PC-9 (cell line): ENCODE data around the gene CFAP92. TPM values are rescaled to one million over a fixed set of nuclear protein-coding genes. Genes with fewer than 3 reads are reported as not detected.

Source experiments
- BruUV-seq: library from RNA; stranded (reverse); fragments of 400-500 nt; replicated peaks from 2 replicates; lab custom pipeline; 2021; lab: Mats Ljungman, UMichigan
- CTCF ChIA-PET: fragments of 300-600 bp; sonication (Branson Sonifier 250); formaldehyde crosslinking; loops from one replicate; lab custom pipeline; 2022; ENCODE audit warnings: antibody characterized with exemption; lab: Charles Lee
- POLR2A ChIA-PET: fragments of 300-600 bp; sonication (Branson Sonifier 250); formaldehyde crosslinking; loops from one replicate; lab custom pipeline; 2022; ENCODE audit warnings: antibody characterized with exemption; ENCODE audit not compliant: unreplicated experiment; lab: Charles Lee
- DNase-seq, 2 experiments: peaks; one replicate each; pipeline versions ENCODE4 v3.0.0 to v3.0.0-alpha.2; 2015 to 2022; ENCODE audit warnings: mixed read lengths in 1 of 2
- H2AFZ ChIP-seq: fragments of 200-600 bp; sonication (generic); 2 replicates; pipeline ENCODE4 v1.8.1; 2017; ENCODE audit warnings: antibody characterized with exemption
- H3F3A ChIP-seq: fragments of 200-600 bp; sonication (generic); 2 replicates; pipeline ENCODE4 v1.8.1; 2017; ENCODE audit warnings: antibody characterized with exemption, mild to moderate bottlenecking, low read depth; ENCODE audit not compliant: insufficient read depth
- H3K27ac ChIP-seq: fragments of 200-600 bp; sonication (generic); 2 replicates; pipeline ENCODE4 v1.6.1; 2016; ENCODE audit warnings: mixed run types
- H3K27me3 ChIP-seq: fragments of 200-600 bp; sonication (generic); 2 replicates; pipeline ENCODE4 v1.6.1; 2016; ENCODE audit warnings: low read depth, mixed run types; ENCODE audit not compliant: insufficient read depth
- H3K36me3 ChIP-seq: fragments of 200-600 bp; sonication (generic); 2 replicates; pipeline ENCODE4 v1.6.1; 2016; ENCODE audit warnings: low read depth, mixed run types
- H3K4me1 ChIP-seq: fragments of 200-600 bp; sonication (generic); replicated peaks from 2 replicates; pipeline ENCODE4 v1.6.1; 2016; ENCODE audit warnings: mixed run types; ENCODE audit not compliant: insufficient read depth
- H3K4me2 ChIP-seq: fragments of 200-600 bp; sonication (generic); 2 replicates; pipeline ENCODE4 v1.6.1; 2017; ENCODE audit warnings: mixed run types
- H3K4me3 ChIP-seq: fragments of 200-600 bp; sonication (generic); 2 replicates; pipeline ENCODE4 v1.6.1; 2016; ENCODE audit warnings: mixed run types
- H3K79me2 ChIP-seq: fragments of 200-600 bp; sonication (generic); 2 replicates; pipeline ENCODE4 v1.6.1; 2017; ENCODE audit warnings: low read depth, mixed run types
- H3K9me2 ChIP-seq: fragments of 200-600 bp; sonication (generic); 2 replicates; pipeline ENCODE4 v1.8.1; 2017; ENCODE audit warnings: mild to moderate bottlenecking; ENCODE audit not compliant: insufficient read depth
- H3K9me3 ChIP-seq: fragments of 200-600 bp; sonication (generic); 2 replicates; pipeline ENCODE4 v1.8.1; 2016; ENCODE audit warnings: low read depth; ENCODE audit not compliant: insufficient read depth
- H4K20me1 ChIP-seq: fragments of 200-600 bp; sonication (generic); 2 replicates; pipeline ENCODE4 v1.8.1; 2017; ENCODE audit not compliant: insufficient read depth
- EZH2 ChIP-seq: fragments of 200-600 bp; sonication (generic); IDR thresholded peaks from 2 replicates; pipeline ENCODE4 v1.8.0; 2017; ENCODE audit warnings: antibody characterized with exemption, low read depth
- intact Hi-C: fragments of 100-400 bp; cut with micrococcal nuclease; formaldehyde crosslinking; loops from one replicate; pipeline ENCODE4 v1.10.0; 2022; ENCODE audit not compliant: unreplicated experiment
- total RNA-seq: library from RNA; stranded (reverse); gene quantifications from 2 replicates; pipeline ENCODE4 v1.2.3, GENCODE V29; 2021
- TF ChIP-seq, protein P1 (sequence below): fragments of 200-600 bp; sonication (generic); conservative IDR thresholded peaks from 2 replicates; pipeline ENCODE4 v1.6.1; 2017; ENCODE audit warnings: mixed run types, antibody characterized with exemption, mild to moderate bottlenecking, moderate library complexity

CFAP92 gene
- total RNA-seq, 1 experiment from 2014 or later: 4.3 TPM

DNA sequence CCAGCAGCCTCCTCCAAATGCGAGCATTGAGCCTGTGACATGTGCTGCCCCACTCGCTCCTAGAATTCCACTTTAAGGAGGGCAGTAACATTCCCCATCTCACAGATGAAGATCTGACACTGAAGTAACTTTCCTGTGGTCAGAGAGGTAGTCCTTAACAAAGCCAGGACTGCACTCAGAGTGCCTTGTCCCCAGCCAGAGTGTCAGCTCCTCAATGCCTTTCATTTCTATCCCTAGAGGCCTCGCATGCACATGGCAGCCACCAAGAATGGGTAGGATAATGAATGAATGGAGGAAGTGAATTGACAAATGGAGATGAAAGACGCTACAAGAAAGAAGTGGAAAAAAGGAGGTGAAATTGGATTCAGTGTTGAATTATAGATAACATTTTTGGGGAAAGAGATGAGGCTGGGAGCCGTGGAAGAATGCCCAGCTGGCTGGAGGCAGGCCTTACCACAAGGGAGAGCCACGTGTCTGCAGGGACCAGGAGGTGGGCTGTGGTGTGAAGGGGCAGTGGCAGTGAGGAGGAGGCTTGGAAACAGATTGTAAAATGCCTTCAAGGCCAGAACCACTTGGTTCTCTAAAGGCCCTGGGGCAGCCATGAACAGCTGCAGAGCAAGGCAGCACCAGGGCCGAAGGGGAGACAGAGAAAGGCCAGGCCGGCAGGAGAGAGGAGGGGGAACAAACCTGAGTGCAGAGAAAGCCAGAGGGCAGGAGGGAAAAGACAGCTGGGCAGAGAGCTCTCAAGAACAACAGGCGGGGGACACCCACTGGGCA, 10.4 kb downstream of the CFAP92 start:
- H3K4me3 ChIP-seq: no peak overlapping the region
- no peaks in the 10 kb centered on the region for H3K4me1 ChIP-seq
- H3F3A ChIP-seq: no peaks in the 10 kb centered on the region
- no peaks in the 10 kb centered on the region for H3K79me2 ChIP-seq
- H4K20me1 ChIP-seq: no peaks in the 10 kb centered on the region
- no peak overlapping the region for H2AFZ ChIP-seq
- H3K27ac ChIP-seq: no peak overlapping the region
- no TSS peak for BruUV-seq
- H3K9me2 ChIP-seq: no peaks in the 10 kb centered on the region
- no peak overlapping the region for H3K4me2 ChIP-seq
- H3K36me3 ChIP-seq: no peaks in the 10 kb centered on the region
- peaks cover 8% of the 10 kb centered on the region for H3K27me3 ChIP-seq
- no peak for TF ChIP-seq EZH2
- TF ChIP-seq, protein P1, sequence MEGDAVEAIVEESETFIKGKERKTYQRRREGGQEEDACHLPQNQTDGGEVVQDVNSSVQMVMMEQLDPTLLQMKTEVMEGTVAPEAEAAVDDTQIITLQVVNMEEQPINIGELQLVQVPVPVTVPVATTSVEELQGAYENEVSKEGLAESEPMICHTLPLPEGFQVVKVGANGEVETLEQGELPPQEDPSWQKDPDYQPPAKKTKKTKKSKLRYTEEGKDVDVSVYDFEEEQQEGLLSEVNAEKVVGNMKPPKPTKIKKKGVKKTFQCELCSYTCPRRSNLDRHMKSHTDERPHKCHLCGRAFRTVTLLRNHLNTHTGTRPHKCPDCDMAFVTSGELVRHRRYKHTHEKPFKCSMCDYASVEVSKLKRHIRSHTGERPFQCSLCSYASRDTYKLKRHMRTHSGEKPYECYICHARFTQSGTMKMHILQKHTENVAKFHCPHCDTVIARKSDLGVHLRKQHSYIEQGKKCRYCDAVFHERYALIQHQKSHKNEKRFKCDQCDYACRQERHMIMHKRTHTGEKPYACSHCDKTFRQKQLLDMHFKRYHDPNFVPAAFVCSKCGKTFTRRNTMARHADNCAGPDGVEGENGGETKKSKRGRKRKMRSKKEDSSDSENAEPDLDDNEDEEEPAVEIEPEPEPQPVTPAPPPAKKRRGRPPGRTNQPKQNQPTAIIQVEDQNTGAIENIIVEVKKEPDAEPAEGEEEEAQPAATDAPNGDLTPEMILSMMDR: no peak
- ChIA-PET POLR2A (interaction anchor here (0.7 kb wide), 1 partner anchor 489 kb away, joined by 3 read pairs; no protein-coding TSS in a partner anchor), CTCF (no interaction called here)
- no peak for DNase-seq
- no peaks in the 10 kb centered on the region for H3K9me3 ChIP-seq
- intact Hi-C loops: no loop called here

DNA sequence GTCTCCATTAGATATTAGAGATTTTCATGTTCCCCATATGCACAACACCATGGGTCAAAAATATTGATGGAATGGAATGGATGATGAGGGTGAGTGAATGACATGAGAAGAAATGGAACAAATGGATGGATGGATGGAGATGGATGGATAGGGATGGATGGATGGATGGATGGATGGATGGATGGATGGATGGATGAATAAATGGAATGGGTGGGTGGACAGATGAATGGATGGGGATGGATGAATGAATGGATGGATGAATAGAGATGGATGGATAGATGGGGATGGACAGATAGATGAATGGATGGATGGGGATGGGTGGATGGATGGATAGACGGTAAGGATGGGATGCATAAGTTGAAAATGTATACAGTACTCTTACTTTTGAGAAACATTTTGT, 18.6 kb downstream of the CFAP92 start:
- CTCF ChIA-PET: no interaction called here
- no peaks in the 10 kb centered on the region for H3K9me3 ChIP-seq
- H3K36me3 ChIP-seq: no peaks in the 10 kb centered on the region
- TF ChIP-seq, protein P1: no peak
- TF ChIP-seq EZH2: no peak
- no peak overlapping the region for H3K4me2 ChIP-seq
- BruUV-seq: no TSS peak
- H3K79me2 ChIP-seq: no peaks in the 10 kb centered on the region
- H3K4me3 ChIP-seq: no peak overlapping the region
- H2AFZ ChIP-seq: no peak overlapping the region
- H3K9me2 ChIP-seq: no peaks in the 10 kb centered on the region
- no peaks in the 10 kb centered on the region for H4K20me1 ChIP-seq
- intact Hi-C loops: no loop called here
- no peak for DNase-seq
- H3K4me1 ChIP-seq: 0 out of 2 replicates have a peak, but pooled peaks cover 5% of the 10 kb centered on the region
- H3F3A ChIP-seq: no peaks in the 10 kb centered on the region
- H3K27me3 ChIP-seq: peaks cover 16% of the 10 kb centered on the region; the same call in 1 of the 2 replicates
- POLR2A ChIA-PET: no interaction called here
- H3K27ac ChIP-seq: no peak overlapping the region

- peaks cover 16% of the 10 kb centered on the region; the same call in 1 of the 2 replicates for H3K27me3 ChIP-seq
- H2AFZ ChIP-seq: no peak overlapping the region
- no peaks in the 10 kb centered on the region for H3K36me3 ChIP-seq
- H3K9me2 ChIP-seq: no peaks in the 10 kb centered on the region
- no peaks in the 10 kb centered on the region for H4K20me1 ChIP-seq
- H3K9me3 ChIP-seq: no peaks in the 10 kb centered on the region
- H3F3A ChIP-seq: no peaks in the 10 kb centered on the region
- intact Hi-C loops: loop anchor here (5.0 kb wide), 1 partner anchor 338 kb away; no protein-coding TSS in a partner anchor
- H3K4me2 ChIP-seq: no peak overlapping the region
- ChIA-PET CTCF (interaction anchor here (0.6 kb wide), 1 partner anchor 982 kb away, joined by 4 read pairs; no protein-coding TSS in a partner anchor), POLR2A (no interaction called here)
- BruUV-seq: no TSS peak
- no peak for TF ChIP-seq EZH2
- TF ChIP-seq, protein P1: no peak
- H3K27ac ChIP-seq: no peak overlapping the region
- H3K79me2 ChIP-seq: no peaks in the 10 kb centered on the region
- 0 out of 2 replicates have a peak, but pooled peaks cover 5% of the 10 kb centered on the region for H3K4me1 ChIP-seq
- DNase-seq: no peak
- H3K4me3 ChIP-seq: no peak overlapping the region
Measured at GRCh38 chr3:128973988-128974564, 19.8 kb downstream of the CFAP92 start.
